Gastroesophageal sphincter (tissue), 3 donors: Measurements from ENCODE around the gene PVALB.

Experiments used
- EP300 ChIP-seq: sonication (generic); formaldehyde crosslinking; IDR thresholded peaks from one replicate; pipeline ENCODE4 v1.6.1; 2017; ENCODE audit warnings: antibody characterized with exemption, mild to moderate bottlenecking
- POLR2A ChIP-seq, 2 donors: fragments of 450-650 bp; IDR thresholded peaks; one replicate each; pipeline ENCODE4 v1.6.1; 2017; ENCODE audit warnings: antibody characterized with exemption in 2 of 2, mild to moderate bottlenecking in 2 of 2, moderate library complexity in 1 of 2
- POLR2AphosphoS5 ChIP-seq: sonication (generic); formaldehyde crosslinking; IDR thresholded peaks from one replicate; pipeline ENCODE4 v1.6.1; 2017; ENCODE audit warnings: antibody characterized with exemption
- TF ChIP-seq, protein P1 (sequence below), 4 experiments: fragments of 200-600 bp in 2 of 4; fragments of 450-650 bp in 2 of 4; sonication (generic) in 1 of 4; IDR thresholded peaks; one replicate each; pipeline ENCODE4 v1.5.1; 2017 to 2019; ENCODE audit warnings: antibody characterized with exemption in 4 of 4, mild to moderate bottlenecking in 2 of 4, moderate library complexity in 2 of 4

DNA sequence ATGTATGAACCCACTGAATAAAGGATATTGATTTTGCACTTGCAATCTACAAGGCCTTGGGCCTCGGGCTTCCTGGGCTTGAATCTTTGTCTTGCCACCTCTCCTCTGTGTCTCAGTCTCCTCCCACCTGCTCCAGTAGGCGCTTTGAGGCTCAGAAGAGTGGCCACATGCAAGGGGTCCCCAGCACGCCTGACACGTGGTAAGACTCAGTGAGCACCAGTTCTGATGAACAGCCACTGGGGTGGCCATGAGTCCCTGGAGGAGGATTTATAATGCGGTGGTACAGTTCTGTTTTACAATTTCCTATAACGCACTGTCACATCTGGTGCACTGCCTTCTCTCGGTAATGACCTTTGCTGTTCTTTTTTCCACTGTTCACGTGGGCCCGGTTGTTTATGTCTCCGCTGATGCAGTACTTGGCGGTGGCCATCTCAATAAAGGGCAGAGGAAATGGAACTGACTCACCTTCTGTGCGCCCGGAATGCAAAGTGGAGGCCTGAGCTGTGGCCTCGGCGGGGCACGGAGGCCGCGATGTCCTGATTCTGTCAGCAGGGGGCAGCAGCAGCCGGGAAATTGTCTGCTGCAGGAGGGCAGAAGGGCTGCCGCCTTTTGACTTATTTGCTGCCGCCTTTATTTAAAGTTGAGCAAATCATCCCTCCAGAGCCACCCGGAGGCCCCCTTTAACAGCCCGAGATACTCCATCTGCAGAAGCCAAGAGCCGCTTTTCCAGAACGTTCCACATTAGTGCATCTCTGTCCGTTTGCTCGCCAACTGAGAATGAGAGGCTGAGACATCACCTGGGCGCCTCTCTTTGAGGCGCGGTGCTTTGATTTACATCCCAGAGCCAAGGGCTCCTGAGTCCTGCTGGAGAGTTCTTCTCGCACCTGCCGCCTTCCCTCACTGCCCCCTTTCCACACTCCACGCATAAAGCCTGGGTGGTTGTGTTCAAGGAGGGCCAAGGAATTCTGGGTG lies 34.9 kb downstream of the PVALB start:
- TF ChIP-seq, protein P1, sequence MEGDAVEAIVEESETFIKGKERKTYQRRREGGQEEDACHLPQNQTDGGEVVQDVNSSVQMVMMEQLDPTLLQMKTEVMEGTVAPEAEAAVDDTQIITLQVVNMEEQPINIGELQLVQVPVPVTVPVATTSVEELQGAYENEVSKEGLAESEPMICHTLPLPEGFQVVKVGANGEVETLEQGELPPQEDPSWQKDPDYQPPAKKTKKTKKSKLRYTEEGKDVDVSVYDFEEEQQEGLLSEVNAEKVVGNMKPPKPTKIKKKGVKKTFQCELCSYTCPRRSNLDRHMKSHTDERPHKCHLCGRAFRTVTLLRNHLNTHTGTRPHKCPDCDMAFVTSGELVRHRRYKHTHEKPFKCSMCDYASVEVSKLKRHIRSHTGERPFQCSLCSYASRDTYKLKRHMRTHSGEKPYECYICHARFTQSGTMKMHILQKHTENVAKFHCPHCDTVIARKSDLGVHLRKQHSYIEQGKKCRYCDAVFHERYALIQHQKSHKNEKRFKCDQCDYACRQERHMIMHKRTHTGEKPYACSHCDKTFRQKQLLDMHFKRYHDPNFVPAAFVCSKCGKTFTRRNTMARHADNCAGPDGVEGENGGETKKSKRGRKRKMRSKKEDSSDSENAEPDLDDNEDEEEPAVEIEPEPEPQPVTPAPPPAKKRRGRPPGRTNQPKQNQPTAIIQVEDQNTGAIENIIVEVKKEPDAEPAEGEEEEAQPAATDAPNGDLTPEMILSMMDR (IDR thresholded peaks at IDR 0.05) = peak in 3 of 4 experiments; percentile 86 to 94 (median 93)
- TF ChIP-seq POLR2A (IDR thresholded peaks at IDR 0.05) = no peak
- no peak for TF ChIP-seq EP300
- peak; percentile 88 for TF ChIP-seq POLR2AphosphoS5
